HepG2 (cell line): Measurements from ENCODE around the gene CBY1. TPM values are rescaled to one million over a fixed set of nuclear protein-coding genes. Genes with fewer than 3 reads are reported as not detected.

Experiments
- ADNP ChIP-seq: sonication (generic); formaldehyde crosslinking; IDR thresholded peaks from 2 replicates; pipeline ENCODE4 v1.4.0; 2020; ENCODE audit warnings: missing genetic modification reagents
- AKAP8 ChIP-seq: sonication (generic); formaldehyde crosslinking; IDR thresholded peaks from 2 replicates; pipeline ENCODE4 v1.5.1; 2020; ENCODE audit warnings: mild to moderate bottlenecking, missing genetic modification reagents
- ARHGAP35 ChIP-seq: sonication (generic); formaldehyde crosslinking; IDR thresholded peaks from 2 replicates; pipeline ENCODE4 v1.9.0; 2022; ENCODE audit warnings: mild to moderate bottlenecking, inconsistent platforms, moderate library complexity, missing genetic modification reagents, borderline replicate concordance
- FOSL2 ChIP-seq: sonication (generic); formaldehyde crosslinking; IDR thresholded peaks from 2 replicates; pipeline ENCODE4 v1.4.0; 2020; ENCODE audit warnings: missing genetic modification reagents
- GATAD2A ChIP-seq: IDR thresholded peaks from 2 replicates; pipeline ENCODE4 v1.6.1; 2016
- HDAC1 ChIP-seq: sonication (generic); formaldehyde crosslinking; IDR thresholded peaks from 2 replicates; pipeline ENCODE4 v1.5.1; 2020; ENCODE audit warnings: mild to moderate bottlenecking, missing genetic modification reagents
- HDAC2 ChIP-seq: sonication (generic); formaldehyde crosslinking; IDR thresholded peaks from 2 replicates; pipeline ENCODE4 v1.4.0; 2020; ENCODE audit warnings: missing genetic modification reagents
- HNF1B ChIP-seq: sonication (generic); formaldehyde crosslinking; IDR thresholded peaks from 2 replicates; pipeline ENCODE4 v1.5.1; 2020; ENCODE audit warnings: mild to moderate bottlenecking, moderate library complexity, missing genetic modification reagents
- MED13 ChIP-seq: sonication (generic); formaldehyde crosslinking; IDR thresholded peaks from 2 replicates; pipeline ENCODE4 v1.5.0; 2020; ENCODE audit warnings: missing genetic modification reagents
- MLLT10 ChIP-seq: sonication (generic); formaldehyde crosslinking; IDR thresholded peaks from 2 replicates; pipeline ENCODE4 v1.4.0; 2020; ENCODE audit warnings: missing genetic modification reagents
- NFAT5 ChIP-seq: sonication (generic); formaldehyde crosslinking; IDR thresholded peaks from 2 replicates; pipeline ENCODE4 v1.4.0; 2020; ENCODE audit warnings: missing genetic modification reagents
- NFE2L2 ChIP-seq: fragments of 150-350 bp; IDR thresholded peaks from 2 replicates; pipeline ENCODE4 v1.6.1; 2014; ENCODE audit warnings: low read length
- POGZ ChIP-seq: sonication (generic); formaldehyde crosslinking; IDR thresholded peaks from 2 replicates; pipeline ENCODE4 v1.4.0; 2020; ENCODE audit warnings: mild to moderate bottlenecking, missing genetic modification reagents
- SP2 ChIP-seq: sonication (generic); formaldehyde crosslinking; IDR thresholded peaks from 2 replicates; pipeline ENCODE4 v1.5.1; 2020; ENCODE audit warnings: mild to moderate bottlenecking, missing genetic modification reagents
- TEF ChIP-seq: sonication (generic); formaldehyde crosslinking; IDR thresholded peaks from 2 replicates; pipeline ENCODE4 v1.5.0; 2020; ENCODE audit warnings: missing genetic modification reagents
- TSC22D2 ChIP-seq: sonication (generic); formaldehyde crosslinking; IDR thresholded peaks from 2 replicates; pipeline ENCODE4 v1.5.1; 2020; ENCODE audit warnings: missing genetic modification reagents, mild to moderate bottlenecking, borderline replicate concordance
- ZMAT5 ChIP-seq: sonication (generic); formaldehyde crosslinking; IDR thresholded peaks from 2 replicates; pipeline ENCODE4 v1.5.0; 2020; ENCODE audit warnings: mild to moderate bottlenecking, low read depth, missing genetic modification reagents, borderline replicate concordance
- ZNF841 ChIP-seq: sonication (generic); formaldehyde crosslinking; IDR thresholded peaks from 2 replicates; pipeline ENCODE4 v1.8.1; 2023; ENCODE audit warnings: missing genetic modification reagents, borderline replicate concordance
- ZXDC ChIP-seq: sonication (generic); formaldehyde crosslinking; IDR thresholded peaks from 2 replicates; pipeline ENCODE4 v1.5.0; 2020; ENCODE audit warnings: mild to moderate bottlenecking, missing genetic modification reagents
- polyA plus RNA-seq, 8 experiments: library from polyadenylated mRNA; depleted of rRNA in 3 of 8; stranded (reverse) in 7 of 8; unstranded in 1 of 8; fragments of >200 nt; fragmentation: Illumina TruSeq in 4 of 8; extraction: Trizol in 4 of 8; gene quantifications; 2 replicates each; pipeline versions ENCODE4 v1.2.1 to v1.2.3, GENCODE V29; 2011 to 2016; ENCODE audit warnings: low read depth in 4 of 8, missing spikeins in 1 of 8, mixed read lengths in 1 of 8; ENCODE audit not compliant: insufficient read depth in 1 of 8
- total RNA-seq, 5 experiments: library from RNA; depleted of rRNA; stranded (reverse); fragments of >200 nt; fragmentation: Illumina TruSeq; extraction: Trizol; gene quantifications; 2 replicates each; pipeline ENCODE4 v1.2.3, GENCODE V29; 2016; ENCODE audit warnings: low read depth in 1 of 5

Gene CBY1
- total and polyA plus RNA-seq, 2 of the 13 experiments (the other 11 are each of a cell fraction or from before 2014, with no cell fraction given) = 19.7 to 20.3 TPM

GRCh38 chr22:38705235-38706100 lies 49.0 kb downstream of the CBY1 start, which contains the start of gene GTPBP1 (continued):
- TF ChIP-seq NFAT5 (CRISPR knock-in tag) (no peak), SP2 (peak; percentile 98), HDAC1 (CRISPR knock-in tag) (peak; percentile 52; the same call in 1 of the 2 replicates), AKAP8 (CRISPR knock-in tag) (no peak), NFE2L2 (0 out of 2 replicates have a peak, but pooled peaks have one; percentile 2), FOSL2 (CRISPR knock-in tag) (peak; percentile 41; the same call in 1 of the 2 replicates), MLLT10 (CRISPR knock-in tag) (no peak), MED13 (CRISPR knock-in tag) (no peak), TEF (CRISPR knock-in tag) (no peak), GATAD2A (peak; percentile 36), ZXDC (no peak), ZMAT5 (no peak), ZNF841 (CRISPR knock-in tag) (no peak), ARHGAP35 (CRISPR knock-in tag) (no peak), ADNP (CRISPR knock-in tag) (no peak), TSC22D2 (CRISPR knock-in tag) (no peak), POGZ (CRISPR knock-in tag) (peak; percentile 28; the same call in 1 of the 2 replicates), HDAC2 (CRISPR knock-in tag) (0 out of 2 replicates have a peak, but pooled peaks have one; percentile 46), HNF1B (peak; percentile 37; the same call in 1 of the 2 replicates)
